H7 (cell line): Measurements from ENCODE around the gene RPUSD4. TPM values are rescaled to one million over a fixed set of nuclear protein-coding genes. Genes with fewer than 3 reads are reported as not detected.
"Not testable (repeated sequence)": the region's sequence is repeated elsewhere in the genome, so short reads cannot be mapped to it uniquely, and the experiment has no call there.

Experiments used
- DNase-seq: peaks from one replicate; pipeline ENCODE4 v3.0.0; 2012
- H3K27me3 ChIP-seq: 2 replicates; pipeline ENCODE4 v1.6.0; 2011; ENCODE audit warnings: mild to moderate bottlenecking, low read length; ENCODE audit not compliant: control insufficient read depth, insufficient read depth
- H3K36me3 ChIP-seq: replicated peaks from 2 replicates; pipeline ENCODE4 v1.5.1; 2011; ENCODE audit warnings: low read length; ENCODE audit not compliant: control insufficient read depth, insufficient read depth
- H3K4me3 ChIP-seq: 2 replicates; pipeline ENCODE4 v1.5.1; 2011; ENCODE audit warnings: low read depth, mild to moderate bottlenecking, control low read depth, low read length, moderate library complexity; ENCODE audit not compliant: insufficient read depth
- total RNA-seq: library from RNA; depleted of rRNA; stranded (reverse); fragments of >200 nt; shearing (Covaris generic); gene quantifications from 2 replicates; pipeline ENCODE4 v1.2.3, GENCODE V29; 2014; rRNA removed

RPUSD4 gene, protein sequence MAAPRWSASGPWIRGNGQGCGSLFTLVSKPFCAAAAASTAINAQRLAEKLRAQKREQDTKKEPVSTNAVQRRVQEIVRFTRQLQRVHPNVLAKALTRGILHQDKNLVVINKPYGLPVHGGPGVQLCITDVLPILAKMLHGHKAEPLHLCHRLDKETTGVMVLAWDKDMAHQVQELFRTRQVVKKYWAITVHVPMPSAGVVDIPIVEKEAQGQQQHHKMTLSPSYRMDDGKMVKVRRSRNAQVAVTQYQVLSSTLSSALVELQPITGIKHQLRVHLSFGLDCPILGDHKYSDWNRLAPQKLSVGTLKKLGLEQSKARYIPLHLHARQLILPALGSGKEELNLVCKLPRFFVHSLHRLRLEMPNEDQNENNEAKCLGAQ
- total RNA-seq: 41.5 and 43.6 TPM in 2 replicates

DNA sequence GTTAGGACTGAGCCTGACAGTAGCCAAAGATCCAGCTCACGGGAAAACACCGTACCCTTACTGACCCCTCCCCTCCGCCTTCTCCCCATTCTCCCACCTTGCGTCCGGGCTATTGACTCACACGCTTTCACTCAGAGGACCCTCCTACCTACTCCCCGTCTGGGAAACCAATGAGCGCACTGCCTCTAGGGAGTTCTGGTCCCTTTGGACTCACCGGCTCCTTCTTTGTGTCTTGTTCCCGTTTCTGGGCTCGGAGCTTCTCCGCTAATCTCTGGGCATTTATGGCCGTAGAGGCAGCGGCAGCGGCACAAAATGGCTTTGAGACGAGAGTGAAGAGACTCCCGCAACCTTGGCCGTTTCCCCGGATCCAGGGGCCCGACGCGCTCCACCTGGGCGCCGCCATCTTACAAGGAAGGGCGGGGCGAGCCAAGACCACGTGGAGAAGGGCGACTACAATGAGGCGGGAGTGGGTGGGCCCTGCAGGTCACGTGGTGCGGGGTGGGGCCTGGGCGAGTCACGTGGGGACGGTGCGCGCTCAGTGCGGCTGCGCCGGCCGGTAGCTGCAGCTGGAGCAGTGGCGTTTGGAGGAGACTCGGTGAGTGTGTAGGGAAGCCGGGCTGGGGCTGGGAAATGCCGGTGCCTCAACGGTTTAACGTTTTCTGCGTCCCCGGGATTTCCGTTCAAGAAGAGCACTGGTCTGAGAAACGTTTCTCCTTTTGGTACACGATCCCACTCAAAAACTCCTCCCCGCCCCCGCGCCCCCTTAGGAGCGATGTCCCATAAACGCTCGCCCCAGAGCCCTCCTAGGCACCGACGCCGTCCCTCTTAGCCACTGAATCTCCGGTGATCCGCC, at the start of gene RPUSD4, which contains the start of gene FAM118B:
TSS of gene RPUSD4 (minus strand) at position 415 of the 853 bp plus-strand sequence. CDS start at position 403, 12 bp downstream.
TSS of gene FAM118B (plus strand) at position 547 of the 853 bp plus-strand sequence. CDS start 23,220 bp downstream, outside the sequence.
- H3K4me3 ChIP-seq: peak within 1 kb of the TSS; percentile 90
- peaks cover 4% of the 10 kb centered on the region; the same call in 1 of the 2 replicates for H3K36me3 ChIP-seq
- peak; percentile 99 for DNase-seq
- no peaks in the 10 kb centered on the region for H3K27me3 ChIP-seq

DNA sequence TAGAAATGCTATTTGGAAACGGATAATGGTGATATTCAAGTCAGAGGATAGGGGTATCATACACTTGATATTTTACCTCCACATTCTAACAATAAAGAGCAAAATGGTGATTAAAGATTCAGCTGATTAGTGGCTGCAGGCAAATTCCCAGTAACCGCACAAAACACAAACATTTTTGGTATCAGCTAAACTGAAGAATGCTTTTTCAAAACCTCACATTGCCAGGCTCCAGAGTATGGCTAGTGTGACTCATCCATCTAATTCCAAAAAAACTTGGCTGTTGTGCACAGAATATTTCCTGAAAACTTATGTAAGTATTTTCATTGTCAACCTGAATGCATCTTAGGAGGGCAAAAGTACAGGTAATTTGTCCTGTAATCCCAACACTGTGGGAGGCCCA, 46.3 kb upstream of the RPUSD4 start:
- H3K36me3 ChIP-seq: peaks cover 9% of the 10 kb centered on the region
- DNase-seq: no peak
- no peak overlapping the region for H3K4me3 ChIP-seq
- no peaks in the 10 kb centered on the region for H3K27me3 ChIP-seq

DNA sequence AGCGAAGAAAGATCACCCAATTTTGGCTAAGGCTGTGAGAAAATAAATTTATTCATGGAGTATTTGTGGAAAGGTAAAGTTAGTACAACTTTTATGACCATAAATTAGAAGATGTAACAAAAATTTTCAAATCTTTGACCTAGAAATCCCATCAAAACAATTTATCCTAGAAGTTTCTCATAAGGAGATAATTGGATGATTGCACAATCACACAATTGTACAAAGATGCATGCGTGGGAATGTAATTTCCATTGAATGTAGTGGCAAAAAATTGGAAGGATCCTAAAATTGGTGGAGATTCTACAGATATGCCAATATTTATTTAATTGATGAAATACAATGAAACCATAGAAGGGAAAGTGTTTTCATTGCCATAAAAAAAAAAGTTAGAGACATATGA, 45.7 kb upstream of the RPUSD4 start:
- DNase-seq: no peak
- Histone ChIP-seq H3K27me3 (no peaks in the 10 kb centered on the region), H3K36me3 (peaks cover 6% of the 10 kb centered on the region), H3K4me3 (no peak overlapping the region)

DNA sequence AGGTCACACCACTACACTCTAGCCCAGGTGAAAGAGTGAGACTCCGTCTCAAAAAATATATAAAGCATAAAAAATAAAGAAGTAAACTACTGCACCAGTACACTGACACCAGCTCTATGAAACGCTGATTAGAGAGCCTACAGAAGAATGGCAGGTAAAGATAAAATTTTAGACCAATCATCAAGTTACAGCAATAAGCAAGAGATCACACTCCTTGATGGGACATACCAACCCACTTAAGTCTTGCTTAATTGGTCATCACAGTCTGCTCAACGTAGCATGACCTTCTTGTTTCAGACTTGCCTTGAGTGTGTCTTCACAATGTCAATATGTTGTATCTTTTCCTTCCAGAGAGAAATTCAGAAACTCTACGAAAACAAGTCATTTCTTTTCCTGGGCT, 44.8 kb upstream of the RPUSD4 start:
- no peak for DNase-seq
- Histone ChIP-seq H3K4me3 (no peak overlapping the region), H3K36me3 (peaks cover 5% of the 10 kb centered on the region), H3K27me3 (no peaks in the 10 kb centered on the region)

DNA sequence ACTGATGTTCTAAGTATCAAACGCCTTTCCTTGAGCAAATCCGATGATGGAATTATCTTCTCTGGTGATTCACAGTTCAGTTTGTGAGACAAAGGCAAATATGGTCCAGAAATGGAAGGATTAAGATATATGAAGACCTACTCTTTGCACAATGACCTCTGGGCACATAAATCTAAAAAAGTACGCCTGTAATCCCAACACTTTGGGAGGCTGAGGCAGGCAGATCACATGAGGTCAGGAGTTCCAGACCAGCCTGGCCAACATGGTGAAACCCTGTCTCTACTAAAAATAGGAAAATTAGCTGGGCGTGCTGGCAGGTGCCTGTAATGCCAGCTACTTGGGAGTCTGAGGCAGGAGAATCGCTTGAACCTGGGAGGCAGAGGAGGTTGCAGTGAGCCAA, 44.1 kb upstream of the RPUSD4 start:
- not testable (repeated sequence) for DNase-seq, H3K27me3 ChIP-seq, H3K36me3 ChIP-seq, H3K4me3 ChIP-seq

DNA sequence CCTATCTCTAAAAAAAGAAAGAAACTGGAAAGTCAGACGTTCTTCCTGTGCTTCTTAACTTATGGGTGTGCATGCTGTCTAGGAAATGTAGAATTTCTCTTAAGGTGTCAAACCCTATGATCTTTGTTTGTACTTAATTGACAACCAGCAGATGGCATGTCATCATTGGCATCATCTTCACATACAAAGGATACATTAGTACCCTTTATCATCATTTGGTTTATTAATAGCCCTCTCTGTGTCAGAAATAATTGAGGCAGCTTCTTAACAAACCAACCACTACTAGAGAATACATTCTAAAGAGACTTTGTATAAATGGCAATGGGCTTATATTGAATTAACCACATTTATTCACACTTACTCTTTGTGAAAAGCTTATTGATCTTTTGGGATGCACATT, 43.4 kb upstream of the RPUSD4 start:
- DNase-seq: no peak
- no peaks in the 10 kb centered on the region for H3K27me3 ChIP-seq
- H3K36me3 ChIP-seq: peaks cover 5% of the 10 kb centered on the region
- no peak overlapping the region for H3K4me3 ChIP-seq

GRCh38 chr11:126253265-126253664, 41.8 kb upstream of the RPUSD4 start:
- Histone ChIP-seq H3K27me3 (no peaks in the 10 kb centered on the region), H3K4me3 (no peak overlapping the region), H3K36me3 (peaks cover 5% of the 10 kb centered on the region)
- DNase-seq: no peak

GRCh38 chr11:126246636-126247035, 35.2 kb upstream of the RPUSD4 start:
- Histone ChIP-seq H3K36me3 (peaks cover 5% of the 10 kb centered on the region), H3K27me3 (no peaks in the 10 kb centered on the region), H3K4me3 (no peak overlapping the region)
- no peak for DNase-seq

- H3K27me3 ChIP-seq: no peaks in the 10 kb centered on the region
- H3K4me3 ChIP-seq: no peak overlapping the region
- peaks cover 1% of the 10 kb centered on the region for H3K36me3 ChIP-seq
- no peak for DNase-seq
Observed at GRCh38 chr11:126233391-126233790, 21.9 kb upstream of the RPUSD4 start.

- DNase-seq: no peak
- no peaks in the 10 kb centered on the region for H3K27me3 ChIP-seq
- no peaks in the 10 kb centered on the region; the same call in none of the 2 replicates for H3K36me3 ChIP-seq
- no peak overlapping the region for H3K4me3 ChIP-seq
Observed at GRCh38 chr11:126232683-126233082, 21.2 kb upstream of the RPUSD4 start.

DNA sequence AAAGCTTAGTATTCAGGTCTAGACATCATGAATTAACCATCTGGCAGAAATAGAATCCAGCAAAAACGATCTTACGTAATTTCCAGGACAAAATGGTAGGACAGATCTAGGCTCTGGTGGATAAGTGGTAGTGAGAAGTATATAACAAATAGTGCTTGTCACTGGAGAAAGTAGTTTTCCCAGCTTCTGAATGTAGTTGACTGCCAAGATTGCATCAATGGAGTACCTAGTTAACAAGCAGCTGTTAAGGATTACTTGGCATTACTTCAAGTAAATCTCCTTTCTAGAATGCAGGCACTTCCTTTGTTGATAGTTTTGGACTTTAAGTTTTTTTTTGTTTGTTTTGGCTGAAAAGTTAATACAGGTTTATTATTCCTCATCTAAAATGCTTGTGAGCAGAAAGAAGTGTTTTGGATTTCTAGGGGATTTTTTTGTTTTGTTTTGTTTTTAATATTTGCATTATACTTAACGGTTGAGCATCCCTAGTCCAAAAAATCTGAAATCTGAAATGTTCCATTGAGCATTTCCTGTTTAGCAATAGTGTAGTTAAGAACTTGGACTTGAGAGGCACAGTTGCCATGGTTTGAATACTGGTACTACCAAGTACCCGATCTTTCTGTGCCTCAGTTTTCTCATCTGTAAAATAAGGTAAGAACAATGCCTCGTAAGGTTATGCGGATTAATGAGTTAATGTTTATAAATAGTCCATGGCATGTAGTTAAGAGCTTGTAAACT, 20.4 kb upstream of the RPUSD4 start:
- no peaks in the 10 kb centered on the region for H3K27me3 ChIP-seq
- no peak overlapping the region for H3K4me3 ChIP-seq
- no peak for DNase-seq
- H3K36me3 ChIP-seq: no peaks in the 10 kb centered on the region; the same call in none of the 2 replicates

DNA sequence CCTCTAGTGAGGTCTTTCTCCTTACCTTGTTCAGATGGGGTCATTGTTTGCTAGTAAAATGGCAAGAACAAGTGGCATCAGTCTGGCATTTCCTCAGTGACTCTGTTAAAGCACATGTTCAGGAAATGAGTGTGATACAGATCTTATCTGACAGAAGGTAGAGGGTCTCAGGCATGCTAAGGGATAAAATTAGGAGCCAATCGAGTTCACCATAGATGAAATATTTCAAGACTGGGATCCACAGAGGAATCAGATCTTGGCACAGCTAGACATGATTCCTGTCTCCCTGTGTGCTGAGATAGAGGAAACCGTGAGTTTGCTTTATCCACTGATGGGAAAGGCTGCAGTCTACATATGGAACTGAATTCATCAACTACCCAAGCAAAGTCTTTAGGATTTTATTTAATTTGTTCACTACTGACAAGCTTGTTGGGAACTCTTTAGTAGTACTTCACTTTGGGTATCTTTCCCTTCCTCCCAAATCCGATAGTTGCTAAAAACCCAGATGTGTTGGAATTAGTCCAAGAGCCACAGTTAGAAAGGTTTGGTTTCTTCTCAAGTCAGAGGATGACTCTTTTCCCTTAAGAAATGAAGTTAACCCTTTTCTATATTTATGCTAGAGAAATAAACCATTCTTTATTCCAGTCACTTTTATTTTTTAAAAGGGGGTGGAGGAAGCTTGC, 18.5 kb upstream of the RPUSD4 start:
- no peak for DNase-seq
- Histone ChIP-seq H3K27me3 (no peaks in the 10 kb centered on the region), H3K4me3 (no peak overlapping the region), H3K36me3 (no peaks in the 10 kb centered on the region; the same call in none of the 2 replicates)

DNA sequence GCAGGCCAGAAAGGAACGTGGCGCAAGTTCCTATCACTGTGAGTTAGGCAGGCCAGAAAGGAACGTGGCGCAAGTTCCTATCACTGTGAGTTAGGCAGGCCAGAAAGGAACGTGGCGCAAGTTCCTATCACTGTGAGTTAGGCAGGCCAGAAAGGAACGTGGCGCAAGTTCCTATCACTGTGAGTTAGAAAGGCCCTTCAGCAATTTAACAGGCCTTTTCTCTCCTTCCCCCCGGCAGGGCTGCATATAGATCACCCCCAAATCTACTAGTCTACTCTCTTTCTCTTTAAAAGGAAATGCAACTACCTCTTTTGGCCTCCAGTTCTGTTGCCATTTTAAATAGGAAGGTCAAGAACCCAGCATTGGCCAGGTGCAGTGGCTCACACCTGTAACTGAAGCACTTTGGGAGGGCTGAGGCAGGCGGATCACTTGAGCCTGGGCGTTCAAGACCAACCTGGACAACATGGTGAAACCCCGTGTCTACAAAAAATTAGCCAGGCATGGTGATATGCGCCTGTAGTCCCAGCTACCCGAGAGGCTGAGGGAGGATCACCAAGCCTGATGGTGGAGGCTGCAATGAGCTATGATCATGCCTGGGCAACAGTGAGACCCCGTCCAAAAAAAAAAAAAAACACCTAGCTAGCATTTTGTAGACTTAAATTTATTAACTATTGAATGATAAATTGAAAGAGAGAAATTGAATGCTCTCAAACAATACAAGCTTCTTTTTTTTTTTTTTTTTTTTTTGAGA, 15.1 kb upstream of the RPUSD4 start:
- H3K27me3 ChIP-seq: no peaks in the 10 kb centered on the region
- H3K4me3 ChIP-seq: no peak overlapping the region
- no peak for DNase-seq
- H3K36me3 ChIP-seq: no peaks in the 10 kb centered on the region; the same call in none of the 2 replicates
